ENCODE data around the gene SLC6A20.

GRCh38 chr3:45746165-45746776 is 50.1 kb downstream of the SLC6A20 start:
- TF ChIP-seq CTCF (IDR thresholded peaks at IDR 0.05): no peak
- TF ChIP-seq POLR2AphosphoS5 (IDR thresholded peaks at IDR 0.05): no peak
- no peak for TF ChIP-seq POLR2A (IDR thresholded peaks at IDR 0.05)
